ENCODE results near the gene TPP1. TPM values are rescaled to one million over a fixed set of nuclear protein-coding genes. Genes with fewer than 3 reads are reported as not detected.

Gene TPP1
- 10 to 100 TPM; 66.7 to 75.6 TPM for total RNA-seq

DNA sequence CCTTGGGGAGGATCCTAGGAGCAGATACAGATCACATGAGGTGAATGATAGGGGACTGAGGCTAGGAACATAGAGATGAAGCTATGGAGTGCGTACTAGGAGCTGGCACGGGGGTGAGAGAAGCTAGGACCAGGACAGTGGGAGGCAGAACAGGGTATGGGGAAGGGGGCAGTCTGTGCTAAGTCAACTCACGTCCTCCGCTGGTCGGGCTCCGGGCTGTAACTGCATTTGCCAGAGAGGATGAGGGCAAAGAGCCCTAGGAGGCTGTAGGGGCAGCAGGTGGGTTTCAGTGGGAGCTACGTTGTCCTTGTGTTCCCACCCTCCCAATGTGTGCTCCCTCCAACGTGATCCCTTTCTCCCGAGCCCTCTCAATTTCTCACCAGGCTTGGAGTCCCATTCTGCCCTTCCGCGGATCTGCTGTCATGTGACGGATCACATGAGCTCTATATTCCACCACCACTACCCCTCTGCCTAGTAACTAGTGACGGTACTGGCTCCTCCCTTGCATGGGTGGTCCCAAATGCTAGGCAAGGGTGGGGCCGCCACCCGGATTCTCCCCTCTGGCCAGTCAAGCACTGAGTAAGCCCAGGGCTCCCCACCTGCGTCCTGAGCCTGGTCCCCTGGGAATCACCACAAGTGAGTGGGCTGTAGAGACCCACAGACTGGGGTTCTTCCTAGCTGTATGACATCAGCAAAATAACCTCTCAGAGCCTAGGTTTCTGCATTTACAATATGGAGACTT, at the start of gene TPP1:
TPP1 (minus strand) TSS at position 419 of the 742 bp plus-strand sequence; CDS start at position 397, 22 bp downstream.
- peak within 1 kb of the TSS; percentile 93 for H3K4me3 ChIP-seq
- no peaks in the 10 kb centered on the region for H3K27me3 ChIP-seq (replicated peaks; ENCODE audit: insufficient read depth)
- peaks cover 13 to 23% of the 10 kb centered on the region in 2 donors for H3K4me1 ChIP-seq (ENCODE audit: control insufficient read depth in 1 of 2, low read depth in 2 of 2)
- DNase-seq (ENCODE audit: low spot score) (peak; percentile 93), ATAC-seq (ENCODE audit: insufficient number of reproducible peaks, low FRiP score, low read depth) (peak; percentile 98)
- H3K36me3 ChIP-seq, result peaks cover 11% of the 10 kb centered on the region
- H3K27ac ChIP-seq, result peak within 1 kb of the TSS; percentile 75 to 80
- TF ChIP-seq, protein P1, sequence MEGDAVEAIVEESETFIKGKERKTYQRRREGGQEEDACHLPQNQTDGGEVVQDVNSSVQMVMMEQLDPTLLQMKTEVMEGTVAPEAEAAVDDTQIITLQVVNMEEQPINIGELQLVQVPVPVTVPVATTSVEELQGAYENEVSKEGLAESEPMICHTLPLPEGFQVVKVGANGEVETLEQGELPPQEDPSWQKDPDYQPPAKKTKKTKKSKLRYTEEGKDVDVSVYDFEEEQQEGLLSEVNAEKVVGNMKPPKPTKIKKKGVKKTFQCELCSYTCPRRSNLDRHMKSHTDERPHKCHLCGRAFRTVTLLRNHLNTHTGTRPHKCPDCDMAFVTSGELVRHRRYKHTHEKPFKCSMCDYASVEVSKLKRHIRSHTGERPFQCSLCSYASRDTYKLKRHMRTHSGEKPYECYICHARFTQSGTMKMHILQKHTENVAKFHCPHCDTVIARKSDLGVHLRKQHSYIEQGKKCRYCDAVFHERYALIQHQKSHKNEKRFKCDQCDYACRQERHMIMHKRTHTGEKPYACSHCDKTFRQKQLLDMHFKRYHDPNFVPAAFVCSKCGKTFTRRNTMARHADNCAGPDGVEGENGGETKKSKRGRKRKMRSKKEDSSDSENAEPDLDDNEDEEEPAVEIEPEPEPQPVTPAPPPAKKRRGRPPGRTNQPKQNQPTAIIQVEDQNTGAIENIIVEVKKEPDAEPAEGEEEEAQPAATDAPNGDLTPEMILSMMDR (IDR thresholded peaks at IDR 0.05), result no peak
- no peaks in the 10 kb centered on the region for H3K9me3 ChIP-seq

DNA sequence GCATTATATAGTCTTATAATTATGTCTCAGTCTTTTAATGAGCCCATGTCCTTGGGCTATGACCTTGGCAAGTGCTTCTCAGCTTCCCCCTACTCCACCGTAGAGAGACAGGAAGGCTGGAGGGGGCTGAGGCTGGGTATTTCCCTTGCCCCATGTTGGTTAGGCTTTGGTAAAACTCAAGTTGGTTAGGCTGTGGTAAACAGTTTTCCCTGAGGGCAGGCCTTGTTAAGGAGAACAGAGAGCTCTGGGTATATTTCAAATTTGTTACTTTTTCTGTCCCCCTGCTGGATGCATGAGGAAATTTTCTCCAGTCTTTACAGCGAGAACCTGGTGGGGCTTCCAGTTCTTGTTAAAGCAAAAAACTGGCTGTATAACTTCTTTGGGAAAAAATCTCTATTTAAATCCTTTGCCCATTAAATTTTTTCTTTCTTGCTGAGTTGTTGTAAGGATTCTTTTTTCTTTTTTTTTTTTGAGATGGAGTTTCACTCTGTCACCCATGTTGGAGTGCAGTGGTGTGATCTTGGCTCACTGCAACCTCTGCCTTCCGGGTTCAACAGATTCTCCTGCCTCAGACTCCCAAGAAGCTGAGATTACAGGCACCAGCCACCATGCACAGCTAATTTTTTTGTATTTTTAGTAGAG, 48.6 kb upstream of the TPP1 start:
- no peak for ATAC-seq (ENCODE audit: insufficient number of reproducible peaks, low FRiP score, low read depth)

DNA sequence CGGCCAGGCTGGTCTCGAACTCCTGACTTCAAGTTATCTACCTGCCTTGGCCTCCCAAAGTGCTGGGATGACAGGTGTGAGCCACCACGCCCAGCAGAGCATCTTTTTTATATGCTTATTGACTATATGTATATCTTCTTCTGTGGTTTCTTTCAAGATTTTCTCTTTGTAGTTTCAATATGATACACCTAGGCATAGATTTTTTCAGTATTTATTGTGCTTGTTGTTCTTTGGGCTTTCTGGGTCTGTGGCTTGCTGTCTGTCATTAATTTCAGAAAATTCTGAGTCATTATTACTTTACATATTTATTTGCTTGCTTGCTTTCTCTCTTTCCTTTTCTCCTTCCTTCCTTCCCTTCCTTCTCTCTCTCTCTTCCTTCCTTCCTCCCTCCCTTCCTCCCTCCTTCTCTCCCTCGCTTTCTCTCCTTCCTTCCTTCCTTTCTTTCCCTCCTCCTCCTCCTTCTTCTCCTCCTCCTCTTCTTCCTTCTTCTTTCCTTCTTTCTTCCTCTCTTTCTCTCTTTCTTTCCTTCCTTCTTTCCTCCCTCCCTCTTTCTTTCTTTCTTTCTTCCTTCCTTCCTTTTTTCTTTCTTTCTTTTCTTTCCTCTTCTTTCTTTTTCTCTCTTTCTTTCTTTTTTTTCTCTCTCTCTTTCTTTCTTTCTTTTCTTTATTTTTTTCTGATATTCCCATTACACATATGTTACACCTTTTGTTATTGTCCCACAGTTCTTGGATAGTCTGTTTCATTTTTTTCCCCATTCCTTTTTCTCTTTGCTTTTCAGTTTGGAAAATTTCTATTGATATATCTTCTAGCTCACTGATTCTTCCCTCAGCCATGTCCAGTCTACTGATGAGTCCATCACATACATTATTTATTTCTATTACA, 47.3 kb upstream of the TPP1 start:
- Histone ChIP-seq H3K27me3 (replicated peaks; ENCODE audit: insufficient read depth) (no peaks in the 10 kb centered on the region), H3K27ac (no peak overlapping the region), H3K4me1 (ENCODE audit: control insufficient read depth in 1 of 2, low read depth in 2 of 2) (no peaks in the 10 kb centered on the region), H3K4me3 (no peak overlapping the region), H3K36me3 (no peaks in the 10 kb centered on the region), H3K9me3 (no peaks in the 10 kb centered on the region)
- no peak for ATAC-seq (ENCODE audit: insufficient number of reproducible peaks, low FRiP score, low read depth)
- no peak for DNase-seq (ENCODE audit: low spot score)
- TF ChIP-seq, protein P1 (IDR thresholded peaks at IDR 0.05), result no peak

More for the DNA sequence above, 48.6 kb upstream of the TPP1 start:
- Histone ChIP-seq H3K4me3 (no peak overlapping the region), H3K27me3 (replicated peaks; ENCODE audit: insufficient read depth) (no peaks in the 10 kb centered on the region), H3K36me3 (no peaks in the 10 kb centered on the region), H3K4me1 (ENCODE audit: control insufficient read depth in 1 of 2, low read depth in 2 of 2) (no peaks in the 10 kb centered on the region), H3K27ac (no peak overlapping the region), H3K9me3 (no peaks in the 10 kb centered on the region)
- DNase-seq (ENCODE audit: low spot score), result no peak
- TF ChIP-seq, protein P1 (IDR thresholded peaks at IDR 0.05), result peak; percentile 69

DNA sequence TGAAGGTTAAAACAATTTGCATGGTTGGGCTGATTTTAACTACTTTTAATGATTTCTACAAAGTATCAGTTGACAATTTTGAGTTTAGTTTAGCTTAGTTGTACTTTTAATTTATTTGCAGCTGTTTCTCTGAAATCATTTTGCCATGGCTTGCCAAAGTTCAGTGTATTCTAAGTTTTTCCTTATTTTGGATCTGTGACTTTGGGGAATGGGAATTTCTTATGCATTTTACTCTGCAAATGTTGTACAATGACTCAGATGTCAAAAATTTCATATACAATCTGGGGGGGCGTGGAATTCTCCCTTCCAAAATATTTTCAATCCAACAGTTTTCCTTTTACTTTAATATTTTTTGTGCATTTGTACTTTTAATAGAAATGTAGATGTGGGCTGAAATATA, 45.3 kb upstream of the TPP1 start:
- no peaks in the 10 kb centered on the region for H3K27me3 ChIP-seq (replicated peaks; ENCODE audit: insufficient read depth)
- TF ChIP-seq, protein P1 (IDR thresholded peaks at IDR 0.05), result no peak
- no peaks in the 10 kb centered on the region for H3K4me1 ChIP-seq (ENCODE audit: control insufficient read depth in 1 of 2, low read depth in 2 of 2)
- ATAC-seq (ENCODE audit: insufficient number of reproducible peaks, low FRiP score, low read depth), result no peak
- no peak for DNase-seq (ENCODE audit: low spot score)
- no peaks in the 10 kb centered on the region for H3K36me3 ChIP-seq
- H3K27ac ChIP-seq, result no peak overlapping the region
- no peaks in the 10 kb centered on the region for H3K9me3 ChIP-seq
- H3K4me3 ChIP-seq, result no peak overlapping the region
